Jurkat, Clone E6-1 (cell line): ENCODE measurements around the gene CYSTM1.

Experiments used
- DNase-seq: peaks from one replicate; pipeline ENCODE4 v3.0.0-alpha.2; 2011; ENCODE audit warnings: low read depth, low spot score
- H3K4me3 ChIP-seq: 2 replicates; pipeline ENCODE4 v1.5.1; 2011; ENCODE audit warnings: mild to moderate bottlenecking, low read length, control low read depth, moderate library complexity

The CYSTM1 gene

DNA sequence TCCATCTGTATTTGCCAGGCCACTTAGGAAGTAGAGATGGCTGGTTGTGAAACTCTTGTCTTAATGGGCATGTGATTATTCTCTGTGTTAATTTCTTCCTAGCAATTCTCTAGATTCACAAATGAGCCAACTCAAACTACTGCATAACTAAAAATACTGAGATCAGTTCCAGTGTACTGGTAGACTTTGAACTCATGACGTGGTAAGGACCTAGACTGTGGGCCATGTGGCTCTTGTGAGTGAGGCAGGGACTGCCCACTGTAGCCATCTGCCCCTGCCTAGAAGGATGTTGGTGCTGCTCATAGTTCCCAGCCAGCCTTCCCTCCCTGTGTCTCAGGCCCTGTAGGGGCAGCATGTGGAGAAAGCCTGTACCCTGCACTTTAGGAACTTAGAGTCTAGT, 47.4 kb downstream of the CYSTM1 start:
- no peak for DNase-seq
- H3K4me3 ChIP-seq: no peak overlapping the region

DNA sequence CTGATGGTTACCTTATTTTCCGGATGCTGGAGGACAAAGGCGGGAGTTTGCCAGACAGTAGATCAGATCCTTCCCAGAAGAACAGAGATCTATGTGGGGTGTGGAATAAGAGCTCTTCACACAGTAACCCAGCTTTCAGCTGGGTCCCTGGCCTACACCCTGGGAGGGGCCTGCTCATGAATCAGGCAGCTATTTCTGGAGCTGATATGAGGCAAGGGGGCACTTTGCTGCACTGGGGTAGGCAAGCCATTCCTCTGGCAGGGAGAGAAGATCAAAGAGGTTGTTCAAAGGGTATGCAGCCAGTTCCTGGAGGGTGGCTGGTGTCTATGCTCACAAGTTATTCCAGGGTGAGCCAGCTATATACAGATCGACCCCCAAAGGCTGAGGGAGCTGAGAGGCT, 48.6 kb downstream of the CYSTM1 start:
- DNase-seq: no peak

DNA sequence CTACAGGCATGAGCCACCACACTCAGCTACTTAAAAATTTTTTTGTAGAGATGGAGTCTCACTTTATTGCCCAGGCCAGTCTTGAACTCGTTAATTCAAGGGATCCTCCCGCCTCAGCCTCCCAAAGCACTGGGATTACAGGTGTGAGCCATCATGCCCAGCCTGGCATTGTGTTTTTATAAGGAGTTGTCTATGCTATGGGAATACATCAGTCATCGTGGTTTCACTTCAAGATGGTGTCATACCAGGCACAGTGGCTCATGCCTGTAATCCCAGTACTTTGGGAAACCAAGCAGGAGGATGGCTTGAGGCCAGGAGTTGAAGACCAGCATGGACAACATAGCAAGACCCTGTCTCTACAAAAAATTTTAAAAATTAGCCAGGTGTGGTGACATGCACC, 49.7 kb downstream of the CYSTM1 start:
- no peak for DNase-seq

More for the DNA sequence above, 48.6 kb downstream of the CYSTM1 start:
- no peak overlapping the region for H3K4me3 ChIP-seq

DNA sequence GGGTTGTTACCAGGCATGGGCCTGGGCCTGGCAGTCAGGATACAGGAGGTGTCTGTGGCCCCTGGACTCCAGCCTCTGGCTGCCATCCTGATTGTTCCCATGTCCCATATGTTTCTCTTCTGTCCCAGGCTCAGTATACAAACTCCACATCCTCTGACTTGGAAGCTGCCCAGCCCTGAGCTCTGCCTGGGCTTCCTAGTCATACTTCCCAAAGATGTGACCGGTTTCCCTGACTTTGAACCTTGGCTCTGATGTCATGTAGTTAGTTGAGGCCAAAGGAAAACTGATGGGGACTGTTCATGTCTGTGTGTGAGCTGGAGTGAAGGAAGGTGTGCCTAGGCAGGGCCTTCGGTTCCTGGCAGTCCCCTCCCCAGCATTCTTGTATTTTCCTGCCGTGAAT, 50.4 kb downstream of the CYSTM1 start:
- H3K4me3 ChIP-seq: no peak overlapping the region
- no peak for DNase-seq

More for the DNA sequence above, 49.7 kb downstream of the CYSTM1 start:
- H3K4me3 ChIP-seq: no peak overlapping the region

DNA sequence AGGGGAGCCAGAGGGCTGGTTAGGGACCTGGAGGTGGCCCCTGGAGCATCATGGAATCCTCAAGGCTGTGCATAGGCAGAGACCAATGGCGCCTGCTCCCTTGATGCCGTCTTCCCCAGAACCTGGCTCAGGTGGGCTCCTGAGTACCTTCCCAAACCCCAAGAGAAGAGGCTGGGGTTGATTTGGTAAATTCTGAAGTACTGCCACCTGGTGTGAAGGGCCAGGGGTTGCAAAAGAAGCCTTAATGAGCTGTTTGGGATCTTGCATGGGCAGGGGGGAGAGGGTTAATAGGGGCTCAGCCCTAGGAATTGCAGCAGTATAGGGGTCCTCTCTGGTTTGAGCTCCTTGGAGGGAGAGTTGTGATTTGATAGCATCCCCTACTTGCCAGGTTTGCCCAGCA, 52.1 kb downstream of the CYSTM1 start:
- no peak overlapping the region for H3K4me3 ChIP-seq
- no peak for DNase-seq

DNA sequence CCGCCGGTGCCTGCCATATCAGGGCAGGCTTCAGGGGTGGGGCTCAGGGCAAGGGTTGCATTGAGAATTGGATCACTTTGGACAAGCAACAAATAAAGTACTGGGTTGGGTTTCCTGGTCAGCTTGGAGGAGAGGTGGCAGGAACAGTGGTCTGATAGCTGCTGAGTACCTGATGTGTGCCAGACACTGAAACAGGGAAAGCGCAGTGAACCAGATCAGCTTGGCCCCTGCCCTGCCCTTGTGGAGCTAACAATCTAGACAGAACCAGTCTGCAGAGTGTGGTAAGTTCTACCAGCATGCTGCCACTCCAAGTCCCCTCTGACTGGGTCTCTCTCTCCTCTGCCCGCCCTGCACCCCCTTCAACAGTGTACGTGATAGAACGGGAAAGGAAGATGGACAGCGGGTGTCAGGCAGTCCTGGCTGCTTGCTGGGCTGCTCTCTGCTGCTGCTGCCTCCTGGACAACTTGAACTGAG, 53.4 kb downstream of the CYSTM1 start:
- no peak overlapping the region for H3K4me3 ChIP-seq
- DNase-seq: no peak

DNA sequence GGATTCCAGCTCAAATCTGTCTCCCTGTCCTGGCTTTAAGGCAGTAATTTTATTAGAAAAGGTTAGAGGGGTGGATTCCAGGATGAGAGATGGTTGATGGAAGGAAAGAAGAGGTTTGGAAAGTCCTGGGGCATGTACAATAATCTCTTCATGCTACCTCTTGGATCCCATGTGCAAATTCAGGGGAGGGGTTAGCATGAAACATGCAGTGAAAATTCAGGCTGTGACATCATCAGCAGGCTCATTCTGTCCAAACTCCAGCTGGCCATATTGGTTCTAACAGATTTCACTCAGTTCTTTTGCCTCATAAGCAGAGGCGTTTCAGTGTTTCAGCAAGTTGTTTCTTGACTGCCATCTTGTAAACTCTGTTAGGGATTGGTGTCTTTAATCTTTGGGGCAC, 55.4 kb downstream of the CYSTM1 start:
- no peak overlapping the region for H3K4me3 ChIP-seq
- DNase-seq: no peak

DNA sequence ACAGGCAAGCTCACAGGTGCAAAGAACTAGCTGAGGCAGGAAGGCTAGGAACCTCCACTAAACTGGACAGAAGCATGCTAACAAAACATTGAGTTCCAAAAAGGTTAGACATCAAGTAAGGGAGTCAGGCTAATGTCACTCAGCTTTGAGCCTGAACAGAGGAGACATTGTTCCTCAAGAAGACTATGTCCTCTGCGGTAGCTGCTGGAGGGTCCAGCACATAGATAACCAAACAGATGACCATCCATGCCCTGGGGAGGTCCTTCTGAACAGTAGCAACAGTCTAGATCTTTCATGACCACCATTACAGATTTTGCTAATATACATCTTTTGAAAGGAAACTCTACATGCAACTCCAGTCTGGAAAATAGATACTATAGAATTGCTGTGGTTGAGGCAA, 57.7 kb downstream of the CYSTM1 start:
- DNase-seq: no peak
- H3K4me3 ChIP-seq: no peak overlapping the region

DNA sequence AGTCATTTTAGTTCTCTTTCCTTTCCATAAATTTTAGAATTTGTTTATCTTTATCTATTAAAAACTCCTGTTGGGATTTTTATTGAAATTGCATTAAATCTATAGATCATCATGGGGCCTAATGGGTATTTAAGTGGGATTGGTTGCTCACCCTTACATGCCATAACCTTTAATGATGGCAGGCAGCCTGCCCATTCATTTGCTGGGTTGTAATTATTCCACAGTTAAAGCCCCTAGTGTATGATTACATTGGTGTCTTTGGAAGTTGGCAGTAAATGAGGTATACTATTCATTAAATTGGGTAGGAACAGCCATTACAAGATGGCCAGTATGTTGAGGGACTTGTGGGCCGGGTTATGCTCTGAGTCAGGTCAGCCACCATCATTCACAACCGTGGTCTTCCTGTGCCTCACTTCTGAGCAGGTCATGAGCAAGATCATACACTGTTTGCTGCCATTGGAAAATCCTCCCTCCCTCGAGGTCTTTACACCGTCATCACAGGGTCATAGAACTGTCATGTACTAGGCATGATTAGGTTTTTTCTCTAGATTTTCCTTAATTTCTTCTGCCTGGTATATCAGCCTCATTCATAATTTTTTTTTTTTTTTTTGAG, 59.5 kb downstream of the CYSTM1 start:
- H3K4me3 ChIP-seq: no peak overlapping the region
- DNase-seq: no peak

DNA sequence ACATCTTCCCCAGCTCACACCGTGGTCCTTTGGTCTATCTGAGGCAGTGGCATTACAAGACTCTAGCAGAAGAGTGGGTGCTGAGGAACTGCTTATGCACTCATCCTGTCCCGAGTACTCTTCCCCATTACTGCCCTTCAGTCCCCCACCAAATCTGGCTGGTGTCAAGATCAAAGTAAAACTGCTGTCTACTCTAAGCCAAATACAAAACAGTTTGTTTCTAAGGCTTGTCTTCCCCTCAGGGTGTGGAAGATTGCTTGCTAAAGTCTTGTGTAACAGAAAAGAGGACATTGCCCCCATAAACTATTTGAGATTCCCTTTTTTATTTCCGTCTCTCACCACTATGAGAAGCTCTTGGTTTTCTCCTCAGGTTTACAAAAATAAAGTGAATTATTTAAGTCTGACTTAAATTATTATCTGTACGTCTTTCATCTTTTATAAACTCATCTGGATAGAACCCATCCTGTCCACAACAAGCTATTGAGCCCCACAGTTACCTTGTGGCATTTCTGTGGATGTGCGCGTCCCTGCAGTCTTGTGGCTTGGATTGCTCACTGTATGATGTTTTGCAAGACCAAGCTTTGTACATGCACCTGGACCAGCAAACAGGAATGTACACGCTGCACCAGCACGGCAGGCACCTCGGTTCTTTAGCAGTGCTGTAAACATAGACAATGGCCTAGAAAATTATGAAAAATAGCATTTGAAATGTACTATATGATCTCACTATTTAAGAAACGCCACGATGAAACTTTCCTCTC, 61.0 kb downstream of the CYSTM1 start:
- no peak overlapping the region for H3K4me3 ChIP-seq
- DNase-seq: no peak

DNA sequence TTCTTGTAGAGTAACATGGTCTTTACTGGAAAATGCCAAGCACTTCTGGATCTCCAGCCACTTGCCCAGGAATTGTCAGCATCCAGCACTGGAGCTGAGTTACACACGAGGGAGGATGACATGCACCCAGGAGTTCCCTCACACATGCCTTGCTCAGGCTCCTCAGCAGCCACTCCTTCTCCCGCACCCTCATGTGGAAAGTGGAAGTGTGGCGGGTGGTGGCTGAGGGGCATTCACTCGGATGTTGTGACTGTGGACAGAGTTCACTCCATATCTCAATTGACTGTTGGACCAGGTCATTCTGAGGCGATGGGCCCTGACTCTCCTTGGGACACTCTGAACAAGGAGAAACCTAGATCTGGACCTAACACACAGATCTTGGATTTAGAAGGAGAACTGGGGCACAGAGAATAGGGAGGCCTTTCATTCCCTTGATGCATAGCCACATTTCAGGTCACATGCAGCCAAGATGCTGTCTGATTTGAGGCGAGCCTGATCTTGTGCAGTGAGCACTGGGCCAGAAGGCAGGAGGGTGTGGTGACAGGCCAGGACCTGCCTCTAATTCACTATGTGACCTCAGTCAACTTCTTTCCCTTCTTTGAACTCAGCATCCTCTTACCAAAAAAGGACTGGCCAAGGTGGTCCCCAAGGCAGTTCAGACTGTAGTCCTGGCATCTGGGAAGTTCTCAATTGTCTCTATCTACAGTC, 62.1 kb downstream of the CYSTM1 start:
- DNase-seq: no peak
- no peak overlapping the region for H3K4me3 ChIP-seq

DNA sequence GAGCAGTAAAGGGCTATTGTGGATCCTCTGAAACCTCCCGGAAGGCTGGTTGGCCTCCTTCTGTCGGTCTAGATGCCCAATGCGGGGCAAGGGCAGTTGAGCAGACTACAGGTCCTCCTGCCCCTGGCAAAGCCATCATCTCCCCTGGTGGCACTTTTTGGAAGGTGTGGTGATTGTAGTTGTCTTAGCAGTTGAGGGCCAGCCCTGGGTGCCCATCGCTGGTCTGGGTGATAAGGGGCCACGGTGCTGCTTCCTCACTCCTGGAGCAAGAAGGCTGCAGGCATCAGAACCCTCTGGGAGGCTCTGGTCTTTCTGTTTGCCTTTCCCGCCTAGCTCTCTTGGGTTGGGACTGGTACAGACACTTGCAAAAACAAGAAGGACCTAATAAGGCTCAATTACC, 63.8 kb downstream of the CYSTM1 start:
- no peak for DNase-seq
- no peak overlapping the region for H3K4me3 ChIP-seq

DNA sequence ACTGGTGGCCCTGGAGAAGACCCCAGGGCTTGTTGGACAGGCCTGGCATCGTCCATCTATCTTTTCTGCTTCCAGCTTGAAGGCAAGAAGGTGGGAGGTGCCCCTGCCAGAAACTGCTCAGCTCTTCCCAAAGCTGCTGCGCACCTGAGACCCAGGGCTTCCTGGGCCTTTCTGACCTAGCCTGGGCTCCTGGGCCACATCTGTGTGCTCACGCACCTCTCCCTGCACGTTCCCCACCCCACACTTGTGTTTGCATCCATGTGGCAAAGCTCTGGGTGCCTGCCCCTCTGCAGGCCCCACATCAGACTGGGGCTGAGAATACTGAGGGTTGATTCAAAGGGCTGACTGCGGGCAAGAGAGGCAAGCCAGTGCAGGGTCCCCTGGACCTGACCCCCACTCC, 64.5 kb downstream of the CYSTM1 start:
- H3K4me3 ChIP-seq: no peak overlapping the region
- no peak for DNase-seq

DNA sequence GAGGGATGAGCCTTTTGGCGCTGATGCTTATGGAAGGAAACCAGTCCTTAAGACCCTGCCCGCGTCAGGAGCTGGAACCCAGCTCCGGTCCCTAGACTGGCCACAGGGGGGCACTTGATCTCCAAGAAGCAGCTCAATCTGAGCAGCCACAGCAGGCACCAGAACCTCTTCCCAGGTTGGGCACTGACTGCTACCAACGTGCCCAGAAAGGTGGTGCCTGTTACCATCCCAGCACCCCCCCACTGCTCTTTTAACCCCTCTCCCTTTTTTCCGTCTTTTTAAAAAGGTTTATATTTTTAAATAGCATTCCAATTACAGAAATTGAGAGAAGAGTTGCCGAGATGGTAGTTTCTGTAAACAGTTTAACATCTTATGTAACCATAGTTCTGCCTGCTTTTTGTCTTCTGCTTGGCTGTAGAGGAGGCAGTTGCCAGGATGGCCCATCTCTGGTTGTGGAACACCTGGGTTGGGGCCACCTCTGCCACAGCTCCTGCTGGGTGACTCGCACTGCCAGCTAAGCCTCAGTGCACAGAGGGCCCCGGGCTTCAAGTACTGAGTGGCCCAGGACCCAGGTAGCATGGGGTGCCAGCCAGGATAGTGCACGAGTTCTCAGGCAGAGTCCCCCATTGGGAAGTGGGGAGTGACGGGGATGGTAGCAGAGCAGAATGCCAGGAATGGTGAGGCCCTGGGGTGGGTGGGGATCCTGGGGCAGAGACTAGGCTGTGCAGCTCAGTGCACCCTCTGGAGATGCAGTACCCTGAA, 65.1 kb downstream of the CYSTM1 start:
- peak; percentile 55 for DNase-seq
- H3K4me3 ChIP-seq: no peak overlapping the region

DNA sequence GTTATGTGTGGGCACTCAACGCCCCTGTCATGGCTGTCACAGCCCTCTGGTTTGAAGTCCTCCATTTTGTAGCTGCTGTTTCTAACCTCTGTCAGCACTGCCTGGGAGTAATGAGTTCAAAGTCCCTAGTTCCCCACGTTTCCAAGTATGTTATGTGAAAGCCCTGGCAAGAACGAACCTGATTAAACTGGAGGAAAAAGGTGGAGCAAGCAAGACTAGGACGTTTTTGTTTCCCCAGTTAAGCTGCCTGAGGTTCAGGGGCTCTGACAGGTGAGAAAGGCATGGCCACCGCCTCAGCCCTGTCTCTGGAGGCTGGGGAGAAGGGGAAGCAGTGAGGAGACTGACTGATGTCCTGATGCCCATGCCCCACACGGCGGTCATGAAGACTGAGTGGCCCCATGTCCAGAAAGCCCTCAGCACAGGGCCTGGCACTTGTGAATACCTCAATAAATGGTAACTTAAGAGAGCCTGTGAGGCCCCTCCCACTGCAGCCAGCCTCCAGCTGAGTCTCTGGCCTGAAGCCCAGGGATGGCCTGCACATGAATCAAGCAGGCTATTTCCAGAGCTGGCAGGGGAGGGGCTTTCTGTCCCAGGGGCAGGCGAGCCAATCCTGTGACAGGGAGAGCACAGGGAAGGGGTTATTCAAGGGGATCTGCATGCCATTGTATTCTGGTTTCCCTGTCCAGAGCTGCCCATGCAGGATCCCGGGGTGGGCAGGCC, 66.2 kb downstream of the CYSTM1 start:
- no peak overlapping the region for H3K4me3 ChIP-seq
- no peak for DNase-seq

DNA sequence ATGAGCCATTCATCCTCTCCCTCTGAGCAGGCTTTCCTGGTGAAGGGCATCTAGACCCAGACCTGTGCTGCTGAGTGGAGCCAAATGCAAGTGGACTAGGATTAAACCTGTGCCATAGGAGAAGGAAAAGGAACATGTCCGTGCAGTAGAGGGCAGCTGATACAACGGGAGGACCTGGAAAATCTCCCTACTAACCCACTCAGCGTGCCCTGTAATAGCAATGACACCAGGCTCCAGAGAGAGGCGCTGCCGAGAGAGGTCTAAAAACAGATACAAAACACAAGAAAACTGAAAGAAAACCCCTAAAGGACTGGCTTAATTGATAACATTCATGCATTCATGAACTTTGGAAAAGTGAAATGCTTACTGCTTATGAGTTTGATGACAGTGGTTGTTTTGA, 67.1 kb downstream of the CYSTM1 start:
- no peak for DNase-seq
- no peak overlapping the region for H3K4me3 ChIP-seq

DNA sequence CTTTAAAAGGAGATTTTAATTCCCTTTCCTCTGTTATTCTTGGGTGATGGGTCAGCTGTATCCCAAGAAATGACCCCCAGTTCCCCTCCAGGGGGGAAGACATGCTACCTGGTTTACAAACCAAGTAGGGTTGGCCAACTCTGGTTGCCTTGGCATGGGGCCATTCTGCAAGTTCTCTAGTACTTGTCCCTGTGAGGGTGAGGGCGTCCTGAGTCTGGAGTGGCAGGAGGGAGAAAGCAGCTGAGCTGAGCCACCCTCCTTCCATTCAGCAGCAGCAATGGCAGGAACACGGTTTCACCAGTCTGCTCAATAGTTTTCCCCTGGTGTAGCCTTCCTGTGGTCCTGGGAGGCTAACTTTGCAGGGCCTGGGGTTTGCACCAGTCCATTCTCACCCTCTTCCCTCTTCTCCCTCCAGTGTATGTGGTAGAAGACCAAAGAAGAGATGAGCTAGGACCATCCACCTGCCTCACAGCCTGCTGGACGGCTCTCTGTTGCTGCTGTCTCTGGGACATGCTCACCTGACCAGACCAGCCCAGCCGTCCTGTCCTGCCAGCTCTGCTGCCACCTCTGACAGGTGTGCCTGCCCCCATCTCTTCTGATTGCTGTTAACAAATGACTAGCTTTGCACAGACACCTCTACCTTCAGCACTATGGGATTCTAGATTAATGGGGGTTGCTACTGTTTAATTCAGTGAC, 68.0 kb downstream of the CYSTM1 start:
- DNase-seq: no peak
- H3K4me3 ChIP-seq: no peak overlapping the region

DNA sequence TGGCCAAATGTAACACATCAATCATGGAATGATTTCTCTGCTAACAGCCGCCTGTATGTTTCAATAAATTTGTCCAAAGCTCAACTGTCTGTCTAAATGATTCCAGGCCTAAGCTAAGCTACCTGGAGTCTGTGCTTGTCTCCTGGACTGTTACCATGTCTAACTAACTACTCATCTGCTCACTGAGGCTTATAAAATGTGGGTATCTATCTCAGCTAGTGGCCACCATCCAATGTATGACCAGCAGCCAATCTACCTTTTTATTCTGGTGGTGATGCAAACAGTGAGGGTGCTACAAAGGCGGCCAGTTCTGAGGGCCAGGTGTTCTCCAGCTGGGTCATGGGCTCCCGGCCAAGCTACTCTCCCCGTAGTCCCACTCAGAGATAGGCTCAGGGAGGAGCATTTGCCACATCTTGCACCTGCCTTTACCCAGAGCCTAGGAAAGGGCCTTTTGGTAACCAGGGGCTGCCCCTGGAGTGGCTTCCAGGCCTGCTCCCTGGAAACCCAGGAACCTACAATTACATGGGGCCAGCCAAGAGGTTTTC, 68.8 kb downstream of the CYSTM1 start:
- H3K4me3 ChIP-seq: no peak overlapping the region
- DNase-seq: no peak
